Measurements from ENCODE around the gene SH3RF3. TPM values are rescaled to one million over a fixed set of nuclear protein-coding genes. Genes with fewer than 3 reads are reported as not detected.

Gene SH3RF3
- total RNA-seq, 2 experiments from 2014 or later, result 1.9 to 2.3 TPM

- no peak for TF ChIP-seq CTCF (IDR thresholded peaks at IDR 0.05)
- DNase-seq (no peak), ATAC-seq (no peak)
- H3K4me3 Mint-ChIP-seq, result no peak overlapping the region
- intact Hi-C loops (cut with micrococcal nuclease), result no loop called here
- no peak overlapping the region for H3K27ac Mint-ChIP-seq
- POLR2A ChIA-PET, result interaction anchor here (0.7 kb wide), 1 partner anchor 9 kb away, joined by 3 read pairs; no protein-coding TSS in a partner anchor
- CTCF ChIA-PET, result interaction anchor here (0.9 kb wide), 1 partner anchor 76 kb away, joined by 3 read pairs; no protein-coding TSS in a partner anchor
- H3K4me1 Mint-ChIP-seq (ENCODE audit: low read depth), result no peaks in the 10 kb centered on the region
- H3K9me3 Mint-ChIP-seq, result no peaks in the 10 kb centered on the region
- no peaks in the 10 kb centered on the region for H3K27me3 Mint-ChIP-seq
- H3K36me3 Mint-ChIP-seq (ENCODE audit: low read depth), result peaks cover 8% of the 10 kb centered on the region
Measured at GRCh38 chr2:109434351-109434750, 305.3 kb downstream of the SH3RF3 start.

- no peak overlapping the region for H3K27ac Mint-ChIP-seq
- DNase-seq, result no peak
Measured at GRCh38 chr2:109435066-109435690, 306.2 kb downstream of the SH3RF3 start.

GRCh38 chr2:109435901-109436598, 307.0 kb downstream of the SH3RF3 start:
- Mint-ChIP-seq H3K9me3 (peaks cover 8% of the 10 kb centered on the region), H3K4me1 (ENCODE audit: low read depth) (no peaks in the 10 kb centered on the region), H3K27me3 (no peaks in the 10 kb centered on the region), H3K4me3 (no peak overlapping the region), H3K36me3 (ENCODE audit: low read depth) (peaks cover 23% of the 10 kb centered on the region), H3K27ac (no peak overlapping the region)
- ATAC-seq (no peak), DNase-seq (no peak)
- CTCF ChIA-PET, result interaction anchor here (1.3 kb wide), 1 partner anchor 11 kb away, joined by 3 read pairs; no protein-coding TSS in a partner anchor
- no peak for TF ChIP-seq CTCF (IDR thresholded peaks at IDR 0.05)
- intact Hi-C loops (cut with micrococcal nuclease), result no loop called here
- POLR2A ChIA-PET, result no interaction called here

More at GRCh38 chr2:109435066-109435690, 306.2 kb downstream of the SH3RF3 start:
- ChIA-PET CTCF (interaction anchor here (0.9 to 1.3 kb wide), 2 partner anchors 10 to 75 kb away, joined by 3 read pairs; no protein-coding TSS in a partner anchor), POLR2A (no interaction called here)
- intact Hi-C loops (cut with micrococcal nuclease), result no loop called here
- Mint-ChIP-seq H3K27me3 (no peaks in the 10 kb centered on the region), H3K9me3 (peaks cover 4% of the 10 kb centered on the region), H3K4me1 (ENCODE audit: low read depth) (no peaks in the 10 kb centered on the region), H3K4me3 (no peak overlapping the region), H3K36me3 (ENCODE audit: low read depth) (peaks cover 15% of the 10 kb centered on the region)
- no peak for ATAC-seq
- TF ChIP-seq CTCF (IDR thresholded peaks at IDR 0.05), result no peak

GRCh38 chr2:109436610-109437225, 307.7 kb downstream of the SH3RF3 start:
- no peak overlapping the region for H3K4me3 Mint-ChIP-seq
- ATAC-seq, result no peak
- H3K36me3 Mint-ChIP-seq (ENCODE audit: low read depth), result peaks cover 29% of the 10 kb centered on the region
- DNase-seq, result no peak
- TF ChIP-seq CTCF (IDR thresholded peaks at IDR 0.05), result no peak
- H3K27me3 Mint-ChIP-seq, result no peaks in the 10 kb centered on the region
- POLR2A ChIA-PET, result no interaction called here
- H3K9me3 Mint-ChIP-seq, result peaks cover 15% of the 10 kb centered on the region
- H3K4me1 Mint-ChIP-seq (ENCODE audit: low read depth), result no peaks in the 10 kb centered on the region
- CTCF ChIA-PET, result no interaction called here
- H3K27ac Mint-ChIP-seq, result no peak overlapping the region
- intact Hi-C loops (cut with micrococcal nuclease), result no loop called here

Measured in activated CD8-positive, alpha-beta T cell treated with anti-CD3 and anti-CD28 coated beads for 36 hours (primary cell).